BJ (cell line): ENCODE results near the gene ZC3HAV1. TPM values are rescaled to one million over a fixed set of nuclear protein-coding genes. Genes with fewer than 3 reads are reported as not detected.

Experiments
- CTCF ChIA-PET: fragments of 350-600 bp; formaldehyde crosslinking; extraction: SDS; loops from one replicate; lab custom pipeline; 2021; ENCODE audit warnings: antibody characterized with exemption, inconsistent platforms; lab: Yijun Ruan, JAX
- POLR2A ChIA-PET: fragments of 300-600 bp; sonication (Branson Sonifier 250); formaldehyde crosslinking; extraction: SDS; loops from one replicate; lab custom pipeline; 2021; ENCODE audit warnings: antibody characterized with exemption; lab: Charles Lee
- DNase-seq: peaks from one replicate; pipeline ENCODE4 v3.0.0-alpha.2; 2011; ENCODE audit warnings: low read depth
- H3K27me3 ChIP-seq: 2 replicates; pipeline ENCODE4 v1.6.0; 2011; ENCODE audit warnings: low read length; ENCODE audit not compliant: control insufficient read depth, insufficient read depth
- H3K36me3 ChIP-seq: 2 replicates; pipeline ENCODE4 v1.5.1; 2011; ENCODE audit warnings: low read length; ENCODE audit not compliant: control insufficient read depth, insufficient read depth
- H3K4me3 ChIP-seq: 2 replicates; pipeline ENCODE4 v1.5.1; 2011; ENCODE audit warnings: low read depth, mild to moderate bottlenecking, control low read depth, low read length
- CTCF ChIP-seq: IDR thresholded peaks from 2 replicates; pipeline ENCODE4 v1.5.1; 2011; ENCODE audit warnings: low read depth, mild to moderate bottlenecking, control low read depth, inconsistent platforms, low read length, moderate library complexity; ENCODE audit not compliant: insufficient read depth
- polyA plus RNA-seq: library from polyadenylated mRNA; depleted of rRNA; stranded (reverse); fragments of >200 nt; gene quantifications from 2 replicates; pipeline ENCODE4 v1.2.3, GENCODE V29; 2011; rRNA removed

ZC3HAV1 gene
- polyA plus RNA-seq, 1 experiment, result 21.7 TPM

- no peaks in the 10 kb centered on the region for H3K36me3 ChIP-seq
- ChIA-PET CTCF (interaction anchor here (1.5 to 1.6 kb wide), 2 partner anchors 15 to 125 kb away, joined by 4 to 5 read pairs; no protein-coding TSS in a partner anchor), POLR2A (no interaction called here)
- DNase-seq, result no peak
- H3K4me3 ChIP-seq, result no peak overlapping the region
- TF ChIP-seq CTCF, result no peak
- H3K27me3 ChIP-seq, result no peaks in the 10 kb centered on the region
These were observed 98.1 kb downstream of the ZC3HAV1 start for GRCh38 chr7:139011373-139011772.

DNA sequence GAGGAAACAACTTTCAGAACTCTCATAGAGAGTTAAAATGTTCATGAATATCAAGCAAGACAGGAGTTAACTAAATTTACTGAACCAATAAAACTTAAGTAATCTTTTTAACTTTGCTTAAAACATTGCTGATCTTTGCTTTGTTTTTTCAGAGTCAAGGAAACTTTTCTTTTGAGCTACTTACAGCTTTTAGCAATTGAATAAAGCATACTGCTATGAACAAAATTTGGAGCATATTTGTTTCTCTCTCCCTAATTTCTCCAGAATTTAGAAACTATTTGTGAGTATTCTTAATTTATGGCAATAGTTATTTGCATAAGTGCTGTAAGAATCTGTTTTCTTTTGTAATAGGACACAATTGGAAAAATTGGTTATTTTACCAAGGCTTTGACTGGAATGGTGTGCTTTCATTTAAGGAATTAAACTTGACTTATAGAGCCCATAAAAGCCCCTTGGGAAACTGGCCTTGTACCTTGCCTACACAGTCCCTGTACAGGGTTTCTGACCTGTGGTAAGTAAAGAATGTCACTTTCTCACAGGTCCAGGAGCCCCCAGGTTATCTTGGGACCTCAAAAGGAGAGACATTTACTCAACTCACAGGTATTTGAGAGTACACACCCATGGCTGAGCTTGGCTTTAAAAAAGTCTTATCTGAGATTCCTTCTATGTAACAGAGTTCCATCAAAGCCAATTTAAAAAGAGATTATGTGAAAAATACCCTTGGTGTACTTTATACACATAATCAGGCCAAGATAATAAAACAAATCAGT lies 105.0 kb downstream of the ZC3HAV1 start:
- Histone ChIP-seq H3K4me3 (no peak overlapping the region), H3K27me3 (no peaks in the 10 kb centered on the region; the same call in 1 of the 2 replicates), H3K36me3 (no peaks in the 10 kb centered on the region)
- no peak for DNase-seq
- TF ChIP-seq CTCF, result no peak
- ChIA-PET CTCF (interaction anchor here (0.9 to 2.0 kb wide), 3 partner anchors 13 to 15 kb away, joined by 3 to 4 read pairs (median 4); no protein-coding TSS in a partner anchor), POLR2A (no interaction called here)

DNA sequence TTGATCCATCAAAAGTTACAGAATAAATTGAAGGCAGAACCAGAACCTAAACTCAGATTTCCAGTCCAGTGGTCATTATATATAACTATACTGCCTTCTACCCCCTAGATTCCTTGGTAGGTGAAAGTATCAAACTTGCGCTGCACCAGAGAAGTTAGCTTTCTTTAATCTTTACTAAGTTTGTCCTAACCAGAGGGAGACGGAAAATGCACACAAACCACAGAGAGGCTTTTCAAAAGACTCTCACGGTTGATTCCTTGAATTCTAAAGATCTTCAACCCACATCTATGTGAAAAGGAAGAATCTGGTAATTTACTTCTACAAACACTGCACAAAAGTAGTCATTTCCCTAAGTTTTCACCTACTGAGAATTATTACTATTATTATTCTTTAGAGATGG lies 110.1 kb downstream of the ZC3HAV1 start:
- no peak overlapping the region for H3K4me3 ChIP-seq
- no peaks in the 10 kb centered on the region for H3K36me3 ChIP-seq
- DNase-seq, result no peak
- no peak for TF ChIP-seq CTCF
- CTCF ChIA-PET, result interaction anchor here (0.6 to 1.5 kb wide), 2 partner anchors 18 to 435 kb away, joined by 3 to 4 read pairs; no protein-coding TSS in a partner anchor
- H3K27me3 ChIP-seq, result no peaks in the 10 kb centered on the region
- POLR2A ChIA-PET, result no interaction called here

Other genes with a start within 250 kb of the ZC3HAV1 start
- 2.5 TPM in 2 replicates for gene KIAA1549, start 128.3 kb downstream of the ZC3HAV1 start, polyA plus RNA-seq
- gene ZC3HAV1L, start 73.7 kb downstream of the ZC3HAV1 start, polyA plus RNA-seq, result 7.6 and 10.0 TPM in 2 replicates
- gene UBN2, start 121.5 kb upstream of the ZC3HAV1 start, polyA plus RNA-seq, result 1.8 and 3.1 TPM in 2 replicates
- 9.9 and 12.1 TPM in 2 replicates for gene FMC1, start 231.6 kb upstream of the ZC3HAV1 start, polyA plus RNA-seq